NCI-H2171 treated with DMSO at 0.1 percent for 48 hours (cell line): ENCODE measurements around the gene SLC25A24.

Source experiments
- DNase-seq: peaks from one replicate; lab custom pipeline; 2025; lab: John Stamatoyannopoulos, UW

SLC25A24 gene

GRCh38 chr1:108097018-108097417 is 103.1 kb downstream of the SLC25A24 start:
- no peak for DNase-seq

- DNase-seq: no peak
Measured at GRCh38 chr1:108096089-108096488, 104.1 kb downstream of the SLC25A24 start.

DNA sequence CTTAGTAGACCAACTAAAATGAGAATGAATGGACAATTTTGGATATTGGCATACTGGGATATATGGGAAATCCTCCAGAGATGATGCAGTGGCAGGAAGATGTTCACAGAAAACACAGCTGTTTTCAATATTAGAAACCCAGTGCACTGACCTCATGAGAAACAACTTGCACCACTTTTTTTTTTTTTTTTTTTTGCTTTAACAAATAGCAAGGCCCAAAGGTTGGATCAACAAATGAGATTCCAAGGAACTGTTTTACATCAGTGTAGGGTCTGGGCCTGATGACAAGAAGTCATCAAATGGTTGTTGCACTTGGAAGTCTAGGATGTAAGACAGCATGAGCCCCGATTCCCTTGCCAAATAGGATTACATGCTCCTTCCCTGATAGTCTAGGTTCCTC is 110.7 kb downstream of the SLC25A24 start:
- DNase-seq: no peak

DNA sequence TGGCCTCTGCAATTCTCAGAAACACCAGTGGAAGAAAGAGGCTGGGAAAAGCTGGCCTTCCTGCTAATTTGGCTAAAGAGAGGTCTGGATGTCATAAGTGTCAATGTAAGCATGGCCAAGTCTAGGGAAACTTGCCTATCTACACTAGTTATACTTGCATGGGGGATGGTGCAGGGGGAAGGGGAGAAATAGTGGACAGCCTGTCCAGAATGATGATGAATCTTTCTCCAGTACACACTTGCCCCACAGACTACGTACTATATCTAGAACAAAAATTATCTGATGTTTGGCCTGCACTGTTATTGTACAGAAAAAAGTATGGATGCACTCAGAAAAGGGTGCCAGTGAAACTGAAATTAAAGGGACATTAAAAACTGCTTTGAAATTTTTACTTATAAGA is 114.5 kb downstream of the SLC25A24 start:
- DNase-seq: no peak

- DNase-seq: no peak
Measured at GRCh38 chr1:108084866-108085477, 115.2 kb downstream of the SLC25A24 start.
